CD14-positive monocyte (primary cell): Measurements from ENCODE around the gene DENR. TPM values are rescaled to one million over a fixed set of nuclear protein-coding genes. Genes with fewer than 3 reads are reported as not detected.
"Not testable (repeated sequence)": the region's sequence is repeated elsewhere in the genome, so short reads cannot be mapped to it uniquely, and the experiment has no call there.

ENCODE experiments used
- DNase-seq, 3 donors: peaks; one replicate each; pipeline ENCODE4 v3.0.0-alpha.2; 2011 to 2022
- H2AFZ ChIP-seq: 2 replicates; pipeline ENCODE4 v1.6.0; 2012; ENCODE audit warnings: mild to moderate bottlenecking, low read depth, low read length, inconsistent platforms; ENCODE audit not compliant: insufficient read depth, poor library complexity, severe bottlenecking
- H3K27ac ChIP-seq, 2 donors: 1 replicate in 1 of 2; 2 replicates in 1 of 2; pipeline ENCODE4 v1.5.1; 2012 to 2013; ENCODE audit warnings: low read length in 2 of 2, control low read depth in 1 of 2, inconsistent platforms in 1 of 2, low read depth in 1 of 2, mild to moderate bottlenecking in 1 of 2
- H3K27me3 ChIP-seq, 2 donors: one replicate each; pipeline versions ENCODE4 v1.6.0 to v1.6.1; 2011 to 2013; ENCODE audit warnings: low read length in 2 of 2; ENCODE audit not compliant: control insufficient read depth in 2 of 2, insufficient read depth in 2 of 2
- H3K36me3 ChIP-seq, 2 donors: replicated peaks in 1 of 2; 1 replicate in 1 of 2; 2 replicates in 1 of 2; pipeline versions ENCODE4 v1.5.1 to v1.6.1; 2012 to 2013; ENCODE audit warnings: low read length in 2 of 2, control low read depth in 1 of 2, inconsistent platforms in 1 of 2, mild to moderate bottlenecking in 1 of 2; ENCODE audit not compliant: insufficient read depth in 2 of 2, control insufficient read depth in 1 of 2
- H3K4me1 ChIP-seq, 2 donors: 1 replicate in 1 of 2; 2 replicates in 1 of 2; pipeline versions ENCODE4 v1.5.1 to v1.6.1; 2012 to 2013; ENCODE audit warnings: low read length in 2 of 2, control low read depth in 1 of 2, inconsistent platforms in 1 of 2, mild to moderate bottlenecking in 1 of 2, moderate library complexity in 1 of 2; ENCODE audit not compliant: insufficient read depth in 2 of 2, control insufficient read depth in 1 of 2
- H3K4me2 ChIP-seq: replicated peaks from 2 replicates; pipeline ENCODE3; 2012; ENCODE audit warnings: low read length, moderate library complexity, mild to moderate bottlenecking; ENCODE audit not compliant: poor library complexity, severe bottlenecking; ENCODE audit errors: extremely low read depth
- H3K4me3 ChIP-seq, 3 experiments: fragments of 200-600 bp in 1 of 3; sonication (generic) in 1 of 3; replicated peaks in 1 of 3; 1 replicate in 2 of 3; 2 replicates in 1 of 3; pipeline ENCODE4 v1.5.1; 2011 to 2013; ENCODE audit warnings: low read length in 3 of 3, mild to moderate bottlenecking in 3 of 3, control low read depth in 2 of 3, low read depth in 2 of 3, inconsistent platforms in 1 of 3, moderate library complexity in 1 of 3
- H3K79me2 ChIP-seq: 2 replicates; pipeline ENCODE4 v1.6.0; 2012; ENCODE audit warnings: mild to moderate bottlenecking, control low read depth, inconsistent platforms, low read length, moderate library complexity; ENCODE audit not compliant: insufficient read depth
- H3K9ac ChIP-seq: 2 replicates; pipeline ENCODE4 v1.6.0; 2017; ENCODE audit warnings: low read length, mild to moderate bottlenecking; ENCODE audit not compliant: insufficient read depth, poor library complexity, severe bottlenecking
- H3K9me3 ChIP-seq, 2 donors: replicated peaks in 1 of 2; 1 replicate in 1 of 2; 2 replicates in 1 of 2; pipeline versions ENCODE4 v1.5.1 to v1.6.1; 2012 to 2013; ENCODE audit warnings: low read length in 2 of 2, control low read depth in 1 of 2; ENCODE audit not compliant: control insufficient read depth in 1 of 2, insufficient read depth in 1 of 2
- H4K20me1 ChIP-seq: 2 replicates; pipeline ENCODE4 v1.6.0; 2012; ENCODE audit warnings: mild to moderate bottlenecking, low read length, control low read depth, moderate library complexity; ENCODE audit not compliant: insufficient read depth
- H3K27ac Mint-ChIP-seq, 7 donors: one replicate each; pipeline ENCODE4 v1.8.0; 2020; ENCODE audit warnings: mild to moderate bottlenecking in 7 of 7, mixed read lengths in 7 of 7, moderate library complexity in 6 of 7, inconsistent platforms in 2 of 7
- H3K27me3 Mint-ChIP-seq, 3 donors: one replicate each; pipeline ENCODE4 v1.8.0; 2021 to 2022; ENCODE audit warnings: low read depth in 3 of 3, mild to moderate bottlenecking in 3 of 3, mixed read lengths in 3 of 3, moderate library complexity in 3 of 3, inconsistent platforms in 1 of 3
- H3K36me3 Mint-ChIP-seq, 2 donors: one replicate each; pipeline ENCODE4 v1.8.0; 2020; ENCODE audit warnings: mixed read lengths in 2 of 2, inconsistent platforms in 1 of 2, mild to moderate bottlenecking in 1 of 2
- H3K4me1 Mint-ChIP-seq: one replicate; pipeline ENCODE4 v1.8.0; 2020; ENCODE audit warnings: mild to moderate bottlenecking, mixed read lengths
- H3K4me3 Mint-ChIP-seq, 2 donors: one replicate each; pipeline ENCODE4 v1.8.0; 2020; ENCODE audit warnings: mild to moderate bottlenecking in 2 of 2, mixed read lengths in 2 of 2, moderate library complexity in 1 of 2
- H3K9me3 Mint-ChIP-seq, 7 donors: one replicate each; pipeline ENCODE4 v1.8.0; 2020 to 2022; ENCODE audit warnings: mixed read lengths in 7 of 7, mild to moderate bottlenecking in 6 of 7, moderate library complexity in 6 of 7, inconsistent platforms in 2 of 7
- CTCF ChIP-seq: fragments of 200-600 bp; IDR thresholded peaks from one replicate; pipeline ENCODE4 v1.8.0; 2022; ENCODE audit warnings: antibody characterized with exemption, mild to moderate bottlenecking
- WGBS: methylation state at CpG from one replicate; pipeline ENCODE4 v1.1.5; 2013; ENCODE audit warnings: missing lambda C conversion rate; ENCODE audit not compliant: insufficient coverage; 5-methylcytosine and 5-hydroxymethylcytosine counted together
- intact Hi-C, 2 donors: fragments of 100-400 bp; cut with micrococcal nuclease; formaldehyde crosslinking; loops; one replicate each; pipeline versions ENCODE4 v1.15.0 to v1.15.1; 2023
- polyA plus RNA-seq, 3 donors: library from polyadenylated mRNA; depleted of rRNA in 1 of 3; unstranded in 2 of 3; stranded (reverse) in 1 of 3; fragments of 300-500 nt in 2 of 3; fragments of >200 nt in 1 of 3; fragmentation: Illumina TruSeq in 2 of 3; gene quantifications; 1 replicate in 2 of 3; 2 replicates in 1 of 3; pipeline ENCODE4 v1.2.3, GENCODE V29; 2012 to 2021

Gene DENR
- polyA plus RNA-seq, 3 donors: 11.2 to 34.1 (median 32.5) TPM

- no peaks in the 10 kb centered on the region for H3K36me3 Mint-ChIP-seq
- no peak overlapping the region for H3K4me3 Mint-ChIP-seq
- peaks cover 0 to 2% (median under 1%) of the 10 kb centered on the region in 7 donors for H3K9me3 Mint-ChIP-seq
- Histone ChIP-seq H3K9ac (no peak overlapping the region), H3K27me3 (no peaks in the 10 kb centered on the region), H3K4me3 (no peak overlapping the region), H3K36me3 (no peaks in the 10 kb centered on the region), H3K4me1 (peaks cover 0 to 4% of the 10 kb centered on the region in 2 donors), H3K27ac (no peak overlapping the region), H3K4me2 (no peak overlapping the region), H2AFZ (no peak overlapping the region), H4K20me1 (no peaks in the 10 kb centered on the region), H3K9me3 (peaks cover 0 to 3% of the 10 kb centered on the region in 2 donors), H3K79me2 (no peaks in the 10 kb centered on the region)
- no peak for DNase-seq
- H3K27ac Mint-ChIP-seq: no peak overlapping the region
- peaks cover 0 to 3% (median 1%) of the 10 kb centered on the region in 3 donors for H3K27me3 Mint-ChIP-seq
- TF ChIP-seq CTCF: no peak
- intact Hi-C loops: no loop called here
- peaks cover 5% of the 10 kb centered on the region for H3K4me1 Mint-ChIP-seq
- 100% methylated on average over 2 of the region's 7 CpGs for WGBS
These were observed 51.3 kb downstream of the DENR start for GRCh38 chr12:122803937-122804336.

- H2AFZ ChIP-seq, H3K36me3 Mint-ChIP-seq, H3K4me1 ChIP-seq, H3K4me3 ChIP-seq, H3K27ac Mint-ChIP-seq, H3K9me3 ChIP-seq, H3K36me3 ChIP-seq, H3K27me3 ChIP-seq, H3K4me3 Mint-ChIP-seq, H3K27ac ChIP-seq, H3K4me2 ChIP-seq, H3K9me3 Mint-ChIP-seq, H3K4me1 Mint-ChIP-seq, H3K9ac ChIP-seq, H3K27me3 Mint-ChIP-seq, DNase-seq, H4K20me1 ChIP-seq, H3K79me2 ChIP-seq, intact Hi-C loops: not testable (repeated sequence)
- WGBS: no CpG with 5 or more reads among the region's 9 CpGs
These were observed 52.3 kb downstream of the DENR start for GRCh38 chr12:122804957-122805356.
